Stimulated activated naive CD8-positive, alpha-beta T cell treated with anti-CD3 and anti-CD28 coated beads, Interleukin-15, Interleukin-2, amounts not matched to agents 100 U/mL and 50 U/mL, for 24 hours (primary cell): Measurements from ENCODE around the gene TTC39B.
A peak's percentile ranks its signal among the peaks of the same experiment; 100 is the strongest.
"Not testable (repeated sequence)": the region's sequence is repeated elsewhere in the genome, so short reads cannot be mapped to it uniquely, and the experiment has no call there.

Experiments used
- ATAC-seq: fragments of 150-1000 bp; cut with Tn5 transposase; one replicate; pipeline ENCODE4 v1.10.0; 2021
- DNase-seq: peaks from one replicate; pipeline ENCODE4 v3.0.0; 2021

Gene TTC39B

DNA sequence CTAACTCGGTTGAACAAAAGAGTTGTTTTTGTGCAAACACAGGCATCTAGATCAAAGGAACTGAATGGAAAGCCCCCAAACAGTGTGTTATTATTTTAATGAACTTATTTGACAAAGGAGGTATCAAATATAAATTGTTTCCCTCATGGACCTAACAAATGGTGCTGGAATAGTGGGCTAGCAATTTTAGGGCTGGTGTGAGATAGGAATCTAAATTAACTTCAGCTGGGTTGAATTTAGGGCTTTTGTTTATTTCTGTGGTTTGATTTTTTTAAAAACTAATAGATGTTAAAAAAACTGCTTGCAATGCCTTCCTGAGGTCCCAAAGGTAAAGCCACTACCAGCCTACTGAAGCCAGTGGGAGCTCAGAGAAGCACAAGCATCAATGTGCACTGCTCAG is 42.1 kb downstream of the TTC39B start:
- ATAC-seq: no peak
- DNase-seq: no peak

DNA sequence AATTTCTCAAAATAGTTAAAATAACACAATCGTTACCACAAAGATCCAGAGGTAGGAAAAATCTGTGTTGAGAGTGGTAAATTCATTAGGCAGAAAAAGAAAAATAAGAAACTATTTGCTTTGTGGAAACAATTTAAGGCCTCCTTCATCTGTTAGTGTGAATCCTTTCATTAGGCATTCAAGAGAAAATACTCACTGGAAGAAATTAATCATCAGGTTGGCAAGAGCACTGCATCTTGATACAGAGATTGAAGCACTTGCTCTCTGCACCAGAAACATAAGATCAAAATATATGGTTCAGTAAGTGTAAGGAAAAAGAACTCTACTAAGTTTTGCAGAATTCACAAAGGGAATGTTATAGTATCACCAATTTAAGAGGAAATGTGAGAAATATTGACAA is 44.4 kb downstream of the TTC39B start:
- ATAC-seq (no peak), DNase-seq (no peak)

DNA sequence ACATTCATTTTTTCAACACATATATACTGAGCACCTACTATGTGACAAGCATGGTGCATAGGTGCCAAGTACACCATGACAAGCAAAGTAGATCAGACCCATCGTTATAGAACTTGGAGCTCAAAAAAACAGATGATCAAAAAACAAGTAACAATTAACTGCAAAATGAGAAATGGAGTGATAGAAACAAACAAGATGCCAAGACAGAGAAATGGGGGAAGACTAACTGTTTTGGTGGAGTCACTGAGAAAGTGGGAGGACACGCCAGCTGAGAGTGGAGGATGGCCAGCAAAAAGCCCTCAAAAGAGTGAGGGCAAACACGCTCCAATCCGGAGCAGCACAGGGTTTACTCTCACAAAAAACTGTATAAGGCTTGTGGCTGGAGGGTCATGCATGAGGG is 50.6 kb downstream of the TTC39B start:
- DNase-seq (no peak), ATAC-seq (no peak)

DNA sequence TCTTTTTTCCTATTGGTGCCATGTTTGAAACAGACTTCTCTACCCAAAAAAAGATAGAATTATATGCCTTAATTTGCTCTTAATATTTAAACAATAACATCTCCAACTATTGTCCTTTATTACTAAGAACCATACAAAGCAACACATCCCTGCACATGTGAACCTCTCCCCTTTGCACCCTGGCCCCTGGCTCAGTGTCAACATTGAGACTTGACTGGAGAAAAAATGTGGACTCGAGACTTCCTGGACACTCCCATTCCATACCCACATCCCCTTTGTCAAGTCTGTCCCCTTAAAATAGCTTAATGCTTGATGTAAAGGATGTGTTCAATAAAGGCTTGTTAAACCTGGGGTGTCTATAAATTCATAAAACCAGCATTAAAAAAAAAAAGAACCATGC is 53.2 kb downstream of the TTC39B start:
- DNase-seq (no peak), ATAC-seq (no peak)

DNA sequence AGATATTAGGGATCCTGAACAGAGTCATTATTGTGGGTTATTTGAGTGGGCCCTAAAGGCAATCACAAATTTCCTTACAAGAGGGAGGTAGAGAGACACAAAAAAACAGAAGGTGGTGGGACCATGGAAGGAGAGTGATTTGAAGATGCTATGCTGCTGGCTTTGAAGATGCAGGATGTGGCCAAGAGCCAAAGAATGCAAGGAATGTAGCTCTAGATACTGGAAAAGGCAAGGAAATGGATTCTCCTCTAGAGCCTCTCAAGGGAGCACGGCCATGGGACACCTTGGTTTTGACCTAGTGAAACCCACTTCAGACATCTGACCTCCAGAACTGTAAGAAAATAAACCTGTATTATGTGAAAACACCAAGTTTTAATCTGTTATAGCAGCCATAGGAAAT is 53.8 kb downstream of the TTC39B start:
- ATAC-seq (no peak), DNase-seq (no peak)

DNA sequence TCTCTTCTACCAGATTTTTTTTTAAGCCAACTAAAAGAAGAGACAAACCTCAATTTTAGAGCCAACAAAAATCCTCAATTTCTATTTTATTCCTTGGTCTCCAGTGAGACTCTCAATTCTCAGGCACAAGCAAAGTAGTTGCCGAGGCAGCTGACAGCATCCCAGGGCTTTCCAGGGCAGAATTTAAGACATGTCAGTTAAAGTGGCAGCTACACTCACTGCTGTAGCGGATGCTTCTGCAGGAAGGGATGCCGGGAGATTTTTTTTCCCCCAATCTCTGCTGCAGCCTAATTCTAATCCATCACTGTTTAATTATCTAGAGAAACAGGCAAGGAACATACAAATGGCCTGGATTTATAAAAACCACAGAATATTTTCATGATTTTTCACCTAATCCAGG is 57.0 kb downstream of the TTC39B start:
- no peak for DNase-seq
- ATAC-seq: no peak

DNA sequence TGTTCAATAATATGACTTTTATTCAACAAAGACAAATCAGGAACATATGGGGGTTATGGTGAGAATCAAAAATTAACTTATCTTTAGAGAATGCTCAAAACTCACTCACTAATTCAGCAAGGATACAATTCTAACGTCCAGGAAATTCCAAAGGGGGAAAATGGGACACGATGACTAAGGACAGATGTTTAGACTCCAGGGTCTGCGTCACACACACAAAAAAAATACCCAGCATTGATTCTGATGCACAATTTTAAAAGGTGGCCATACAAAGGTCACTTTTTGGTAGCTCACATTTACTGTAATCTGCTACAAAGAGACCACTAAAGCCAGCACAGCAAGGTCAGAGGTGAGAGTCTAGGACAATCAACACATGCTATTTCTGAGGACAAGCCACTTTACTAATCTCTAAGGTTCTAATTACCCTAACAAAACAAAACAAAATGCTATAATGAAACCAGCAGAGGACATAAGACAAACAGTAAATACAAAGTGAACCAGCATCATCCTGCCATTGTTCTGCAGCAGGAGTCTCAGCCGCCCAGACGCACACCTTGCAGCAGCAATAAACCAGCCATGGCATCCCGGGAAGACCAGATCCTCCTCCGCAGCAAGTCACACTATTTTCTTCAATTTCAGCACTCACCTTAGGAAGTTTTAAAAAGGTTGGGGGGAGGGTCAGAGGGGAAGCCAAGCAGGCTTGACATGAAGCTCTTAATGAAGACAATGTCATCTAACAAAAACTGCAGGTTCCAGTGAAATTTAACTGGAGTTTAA is 57.8 kb downstream of the TTC39B start:
- no peak for ATAC-seq
- DNase-seq: no peak

DNA sequence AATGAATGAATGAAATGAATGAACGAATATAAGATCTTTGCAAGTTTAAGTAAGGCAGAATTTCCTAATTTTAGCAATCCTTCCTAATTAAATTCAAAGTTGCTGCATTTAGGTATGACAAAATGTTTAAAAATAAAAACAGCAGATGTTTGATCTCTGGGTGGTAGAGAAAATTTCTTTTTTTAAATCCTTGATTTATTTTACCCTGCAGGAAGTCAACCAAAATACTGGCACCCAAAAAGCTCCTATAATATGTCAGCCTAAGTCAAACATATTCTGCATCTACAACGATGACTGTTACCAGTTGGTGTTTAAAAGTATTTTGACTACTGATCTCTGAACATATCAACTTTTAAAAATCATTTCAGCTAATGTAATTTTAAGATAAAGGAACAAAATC is 58.4 kb downstream of the TTC39B start:
- DNase-seq (no peak), ATAC-seq (no peak)

DNA sequence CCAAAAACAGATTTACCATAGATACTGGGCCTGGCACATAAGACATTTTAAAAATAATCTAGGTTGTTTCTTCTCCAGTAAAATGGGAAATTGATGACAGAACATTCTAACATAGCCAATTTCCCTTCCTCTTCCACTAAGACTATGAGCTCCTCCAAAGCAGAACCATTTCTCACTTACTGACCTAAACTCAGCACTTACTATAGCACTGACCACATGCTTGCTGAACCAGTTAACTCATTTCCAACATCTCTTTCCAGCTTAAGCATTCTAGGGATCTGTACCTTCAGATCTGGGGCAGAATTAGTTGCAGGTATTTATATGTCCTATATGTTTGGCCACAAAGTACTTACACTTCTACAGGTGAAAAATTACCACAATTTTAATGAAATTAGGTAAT is 58.9 kb downstream of the TTC39B start:
- DNase-seq (no peak), ATAC-seq (no peak)

DNA sequence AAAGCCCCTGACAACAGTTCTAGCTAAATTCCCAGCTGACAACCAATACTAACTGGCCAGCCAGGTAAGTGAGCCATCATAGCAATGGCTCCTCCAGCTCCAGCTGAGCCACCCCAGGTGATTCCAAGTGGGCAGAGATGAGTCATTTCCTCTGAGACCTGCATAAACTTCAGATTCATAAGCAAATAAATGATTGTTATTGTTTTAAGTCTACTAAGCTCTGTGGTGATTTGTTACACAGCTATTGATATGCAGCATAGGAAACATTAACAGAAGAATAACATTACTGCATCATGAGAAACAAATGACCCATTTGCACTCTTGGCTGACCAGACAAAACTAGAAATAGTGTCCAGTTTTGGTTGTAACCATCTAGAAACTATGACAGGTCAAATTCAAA is 60.3 kb downstream of the TTC39B start:
- no peak for ATAC-seq

DNA sequence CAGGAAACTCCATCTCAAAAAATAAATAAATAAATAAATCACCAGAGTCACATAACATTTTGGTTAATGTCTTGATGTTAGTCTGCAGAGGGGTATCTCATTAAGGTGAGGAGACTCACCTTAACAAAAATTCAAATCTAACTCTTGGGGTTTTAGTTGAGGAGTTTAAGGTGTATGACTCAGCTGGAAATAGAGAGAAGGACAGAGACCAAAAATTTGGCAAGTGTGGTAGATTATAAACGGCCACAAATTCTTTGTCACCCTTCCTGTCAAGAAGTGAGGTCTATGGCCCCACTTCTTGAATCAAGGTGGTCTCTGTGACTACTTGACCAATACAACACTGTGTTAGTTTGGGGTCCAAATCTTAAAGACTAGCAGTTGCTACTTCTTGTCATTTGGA is 60.8 kb downstream of the TTC39B start:
- peak; percentile 32 for ATAC-seq
- DNase-seq: no peak

More for the DNA sequence above, 60.3 kb downstream of the TTC39B start:
- DNase-seq: no peak

DNA sequence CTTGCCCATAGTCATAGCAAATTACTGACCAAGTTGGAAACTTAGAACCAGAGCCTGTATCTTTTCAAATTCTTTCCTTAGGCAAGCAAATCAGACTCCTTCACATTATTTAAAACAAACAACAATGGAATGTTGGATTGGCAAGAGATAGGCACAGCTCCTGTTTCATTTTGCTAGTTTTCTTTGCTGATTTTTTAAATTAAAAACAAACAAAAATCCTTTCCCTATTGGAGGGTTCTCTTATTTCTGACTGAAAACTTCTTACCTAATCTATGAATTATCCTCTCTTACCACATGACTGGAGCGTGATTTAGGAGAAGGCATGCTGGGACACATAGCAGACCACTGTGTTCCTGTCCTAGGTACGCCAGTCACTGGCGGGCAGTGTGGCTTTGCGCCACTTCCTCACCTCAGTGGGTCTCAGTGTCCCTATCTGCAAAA is 63.0 kb downstream of the TTC39B start:
- DNase-seq (no peak), ATAC-seq (no peak)

DNA sequence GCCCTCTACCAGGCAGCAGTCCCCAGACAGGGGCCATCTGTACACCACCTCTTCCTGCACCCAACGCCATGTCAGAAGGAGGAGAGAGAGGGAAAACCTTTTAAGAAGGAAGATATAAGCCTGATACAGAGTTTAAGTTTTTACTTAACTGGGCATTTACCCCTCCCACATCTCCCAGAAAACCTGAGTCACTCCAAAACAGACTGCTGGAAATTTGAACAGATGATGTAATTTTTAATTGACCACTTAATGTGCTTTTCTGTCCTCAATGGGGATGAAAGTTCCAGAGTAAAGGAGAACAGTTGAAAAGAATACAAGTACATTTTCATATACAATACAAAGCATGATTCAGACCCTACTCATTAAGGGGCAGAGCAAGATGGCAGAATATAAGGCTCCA is 63.9 kb downstream of the TTC39B start:
- DNase-seq (no peak), ATAC-seq (no peak)

DNA sequence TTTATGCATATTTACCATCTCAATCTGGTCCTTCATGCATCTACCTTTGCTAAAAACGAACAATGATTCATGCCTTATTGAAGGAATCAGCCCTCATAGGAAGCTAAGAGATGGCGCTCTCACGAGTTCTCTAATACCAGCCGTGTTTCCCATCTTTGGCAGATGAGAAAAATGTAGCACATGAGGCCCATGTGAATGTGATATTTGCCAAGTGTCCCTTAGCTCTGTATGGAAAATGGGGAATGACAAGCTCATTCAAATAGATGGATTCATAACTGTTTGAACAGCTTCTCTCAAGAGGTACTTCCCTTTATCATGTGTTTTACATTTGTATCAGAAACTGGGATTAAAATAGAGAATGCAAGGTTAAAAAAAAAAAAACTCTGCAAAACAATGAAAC is 66.1 kb downstream of the TTC39B start:
- DNase-seq (no peak), ATAC-seq (no peak)

DNA sequence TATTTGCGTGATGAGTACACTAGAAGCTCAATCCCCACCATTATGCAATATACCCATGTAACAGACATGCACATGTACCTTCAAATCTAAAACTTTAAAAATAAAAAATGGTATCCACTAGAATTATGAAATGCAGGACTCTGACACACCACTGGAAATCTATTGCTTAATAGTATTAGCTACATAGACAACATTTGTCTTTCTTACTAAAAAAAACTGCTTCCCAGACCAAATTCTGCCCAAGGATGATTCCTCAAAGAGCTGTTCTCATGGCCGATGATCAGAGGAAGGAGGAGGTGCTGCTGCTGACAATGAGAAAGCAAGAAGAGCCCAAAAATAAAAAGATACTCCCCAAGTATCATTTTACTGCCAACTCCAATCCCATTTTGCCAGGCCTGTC is 67.2 kb downstream of the TTC39B start:
- ATAC-seq (no peak), DNase-seq (no peak)

DNA sequence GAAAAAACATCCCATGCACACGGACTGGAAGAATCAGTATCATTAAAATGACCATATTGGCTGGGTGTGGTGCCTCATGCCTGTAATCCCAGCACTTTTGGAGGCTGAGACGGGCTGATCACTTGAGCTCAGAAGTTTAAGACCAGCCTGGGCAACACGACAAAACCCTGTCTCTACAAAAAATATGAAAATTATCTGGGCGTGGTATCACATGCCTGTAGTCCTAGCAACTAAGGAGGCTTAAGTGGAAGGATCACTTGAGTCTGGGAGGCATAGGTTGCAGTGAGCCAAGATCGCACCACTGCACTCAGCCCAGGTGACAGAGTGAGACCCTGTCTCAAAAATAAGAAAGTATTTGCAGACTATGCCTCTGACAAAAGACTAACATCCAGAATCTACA is 68.4 kb downstream of the TTC39B start:
- DNase-seq: no peak
- no peak for ATAC-seq

DNA sequence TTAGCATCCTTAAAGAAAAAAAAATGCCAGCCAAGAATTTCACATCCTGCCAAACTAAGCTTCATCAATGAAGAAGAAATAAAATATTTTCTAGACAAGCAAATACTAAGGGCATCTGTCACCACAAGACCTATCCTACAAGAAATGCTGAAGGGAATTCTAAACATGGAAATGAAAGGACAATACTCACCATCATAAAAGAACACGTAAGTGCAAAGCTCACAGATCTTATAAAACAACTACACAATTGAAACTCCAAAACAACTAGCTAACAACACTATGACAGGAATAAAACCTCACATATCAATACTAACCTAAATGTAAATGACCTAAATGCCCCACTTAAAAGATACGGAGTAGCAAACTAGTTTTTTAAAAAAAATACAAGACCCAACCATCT is 71.4 kb downstream of the TTC39B start:
- ATAC-seq (no peak), DNase-seq (no peak)

DNA sequence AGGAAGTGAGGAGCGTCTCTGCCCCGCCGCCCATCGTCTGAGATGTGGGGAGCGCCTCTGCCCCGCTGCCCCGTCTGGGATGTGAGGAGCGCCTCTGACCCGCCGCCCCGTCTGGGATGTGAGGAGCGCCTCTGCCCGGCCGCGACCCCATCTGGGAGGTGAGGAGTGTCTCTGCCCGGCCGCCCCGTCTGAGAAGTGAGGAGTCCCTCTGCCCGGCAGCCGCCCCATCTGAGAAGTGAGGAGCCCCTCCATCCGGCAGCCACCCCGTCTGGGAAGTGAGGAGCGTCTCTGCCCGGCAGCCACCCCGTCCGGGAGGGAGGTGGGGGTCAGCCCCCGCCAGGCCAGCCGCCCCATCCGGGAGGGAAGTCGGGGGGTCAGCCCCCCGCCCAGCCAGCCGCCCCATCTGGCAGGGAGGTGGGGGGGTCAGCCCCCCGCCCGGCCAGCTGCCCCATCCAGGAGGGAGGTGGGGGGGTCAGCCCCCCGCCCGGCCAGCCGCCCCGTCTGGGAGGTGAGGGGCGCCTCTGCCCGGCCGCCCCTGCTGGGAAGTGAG is 73.0 kb downstream of the TTC39B start:
- not testable (repeated sequence) for ATAC-seq, DNase-seq

DNA sequence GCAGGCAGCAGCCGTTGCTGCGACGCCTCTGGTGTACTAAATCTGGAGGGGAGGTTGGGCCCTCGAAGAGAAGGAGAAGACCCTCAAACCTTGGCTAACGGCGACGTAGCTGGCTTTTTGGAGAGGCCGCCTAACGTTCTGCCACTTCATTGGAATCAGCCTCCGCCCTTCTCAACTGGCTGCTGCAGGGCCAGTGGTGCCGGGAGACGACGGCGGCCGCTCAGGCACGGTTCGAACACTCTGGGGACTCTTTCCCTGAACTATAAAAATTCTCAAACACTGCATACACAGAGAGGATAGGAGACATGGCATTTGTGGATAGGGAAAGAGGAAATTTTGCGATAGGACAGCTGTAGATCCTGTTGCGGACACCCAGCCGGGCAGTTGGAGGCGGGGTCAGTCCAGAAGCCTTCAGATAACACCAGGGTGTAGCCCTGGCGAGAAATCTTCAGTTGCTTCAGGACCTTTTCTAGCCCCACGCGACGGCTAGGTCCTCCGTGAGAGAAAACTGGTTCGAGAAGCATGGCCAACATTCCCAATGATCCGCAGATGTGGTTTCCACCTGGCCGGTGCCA is 74.2 kb downstream of the TTC39B start:
- not testable (repeated sequence) for ATAC-seq

DNA sequence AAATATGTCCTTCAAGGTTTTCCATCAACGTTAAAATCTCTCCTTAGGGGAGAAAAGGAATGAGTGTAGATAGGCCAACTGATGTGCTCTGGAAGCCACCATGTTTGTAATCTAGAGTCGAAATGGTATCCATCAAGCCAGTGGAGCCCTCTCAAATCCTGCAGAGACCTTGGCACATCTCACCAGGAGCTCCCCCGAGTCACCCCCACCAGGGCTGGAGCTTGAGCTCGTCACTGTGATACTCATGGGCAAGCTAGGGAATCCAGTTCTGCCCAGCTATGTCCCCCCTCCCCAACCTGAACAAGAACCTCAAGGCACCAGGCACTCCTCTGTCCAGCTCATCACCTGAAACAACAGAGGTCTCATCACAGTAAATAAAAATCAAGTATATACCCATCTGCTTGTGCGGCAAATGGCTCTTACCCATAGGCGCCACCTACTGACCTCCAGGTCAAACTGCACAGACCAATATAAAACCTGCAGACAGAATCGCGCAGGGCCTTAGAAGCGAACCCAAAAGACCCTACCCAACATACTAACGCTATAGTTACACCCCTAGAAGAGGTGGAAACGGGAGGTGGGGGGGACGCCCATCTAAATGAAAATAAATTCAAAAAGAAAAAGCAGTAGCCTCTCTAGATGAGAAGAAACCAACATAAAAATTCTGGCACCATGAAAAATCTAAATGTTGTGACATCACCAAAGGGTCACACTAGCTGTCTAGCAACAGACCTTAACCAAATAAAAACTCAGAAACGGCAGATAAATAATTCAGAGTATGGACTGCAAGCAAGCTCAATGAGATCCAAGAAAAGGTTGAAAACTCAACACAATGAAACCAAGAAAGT is 75.0 kb downstream of the TTC39B start:
- ATAC-seq (peak; percentile 51), DNase-seq (peak; percentile 30)

More for the DNA sequence above, 74.2 kb downstream of the TTC39B start:
- not testable (repeated sequence) for DNase-seq

DNA sequence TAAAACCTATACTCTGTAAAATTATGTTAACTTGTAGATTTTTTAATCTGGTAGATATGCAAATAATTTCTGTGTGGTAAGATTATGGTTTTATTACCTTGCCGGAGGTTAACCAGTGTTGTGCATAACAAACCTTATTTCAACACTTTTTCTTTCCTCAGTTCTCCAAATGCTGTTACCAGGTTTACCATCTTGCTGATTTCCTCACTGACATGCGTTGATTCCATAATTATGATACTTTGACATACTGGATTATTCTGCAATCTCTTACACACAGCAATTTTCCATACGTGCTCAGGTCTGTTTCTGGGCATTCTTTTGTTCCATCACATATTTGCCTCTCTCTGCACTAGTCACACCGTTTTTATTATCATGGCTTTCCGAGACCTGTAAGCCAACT is 77.6 kb downstream of the TTC39B start:
- ATAC-seq: no peak

DNA sequence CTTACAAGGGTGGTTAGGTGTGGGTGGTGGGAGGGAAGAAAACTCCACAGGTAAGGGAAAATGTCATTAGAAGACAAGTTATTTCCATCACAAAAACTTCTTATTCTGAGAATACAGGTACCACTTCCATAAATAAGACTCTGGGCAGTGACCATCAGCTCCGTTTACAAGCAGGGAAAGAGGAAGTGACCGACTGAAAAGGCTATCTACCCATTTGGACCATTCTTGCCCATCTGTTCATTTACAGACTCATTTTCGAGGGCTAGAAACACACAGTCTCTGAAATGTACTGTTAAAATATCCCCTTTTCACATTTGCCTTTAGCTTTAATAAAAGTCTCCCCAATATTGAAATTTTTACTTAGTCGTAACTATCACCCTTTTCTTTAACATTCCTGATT is 79.5 kb downstream of the TTC39B start:
- ATAC-seq (no peak), DNase-seq (no peak)

More for the DNA sequence above, 77.6 kb downstream of the TTC39B start:
- DNase-seq: no peak
